Upper lobe of left lung (tissue), 6 donors: ENCODE measurements around the gene TBR1. TPM values are rescaled to one million over a fixed set of nuclear protein-coding genes. Genes with fewer than 3 reads are reported as not detected.
A peak's percentile ranks its signal among the peaks of the same experiment; 100 is the strongest.

ENCODE experiments used
- ATAC-seq, 2 donors: fragments of 200-7000 bp; cut with Tn5 transposase; one replicate each; pipeline ENCODE4 v1.9.1; 2022; ENCODE audit warnings: mild to moderate bottlenecking in 2 of 2, moderate library complexity in 2 of 2; ENCODE audit not compliant: low FRiP score in 2 of 2
- DNase-seq, 2 donors: peaks; one replicate each; pipeline ENCODE4 v3.0.0-alpha.2; 2019 to 2020
- H3K27ac ChIP-seq, 4 donors: fragments of 200-600 bp; sonication (generic); one replicate each; pipeline ENCODE4 v1.5.1; 2016 to 2019
- H3K27me3 ChIP-seq, 4 donors: fragments of 200-600 bp; sonication (generic); one replicate each; pipeline ENCODE4 v1.5.1; 2017 to 2019
- H3K36me3 ChIP-seq, 4 donors: fragments of 200-600 bp; sonication (generic); one replicate each; pipeline ENCODE4 v1.5.1; 2016 to 2019
- H3K4me1 ChIP-seq, 4 donors: fragments of 200-600 bp; sonication (generic); one replicate each; pipeline ENCODE4 v1.5.1; 2018 to 2019
- H3K4me3 ChIP-seq, 4 donors: fragments of 200-600 bp; sonication (generic); one replicate each; pipeline ENCODE4 v1.5.1; 2017 to 2019; ENCODE audit warnings: mild to moderate bottlenecking in 2 of 4, moderate library complexity in 1 of 4
- H3K9me3 ChIP-seq, 4 donors: fragments of 200-600 bp; sonication (generic); one replicate each; pipeline ENCODE4 v1.5.1; 2018 to 2019
- EP300 ChIP-seq, 4 donors: sonication (generic); formaldehyde crosslinking; IDR thresholded peaks; one replicate each; pipeline ENCODE4 v1.5.1; 2017; ENCODE audit warnings: antibody characterized with exemption in 4 of 4, control low read depth in 2 of 4
- POLR2A ChIP-seq, 4 donors: fragments of 450-650 bp; IDR thresholded peaks; one replicate each; pipeline ENCODE4 v1.5.1; 2016 to 2017; ENCODE audit warnings: antibody characterized with exemption in 4 of 4, mild to moderate bottlenecking in 2 of 4
- POLR2AphosphoS5 ChIP-seq, 2 donors: sonication (generic); formaldehyde crosslinking; IDR thresholded peaks; one replicate each; pipeline ENCODE4 v1.5.1; 2017; ENCODE audit warnings: antibody characterized with exemption in 2 of 2
- WGBS, 2 donors: methylation state at CpG; one replicate each; pipeline ENCODE4 v1.1.5; 2017 to 2018; 5-methylcytosine and 5-hydroxymethylcytosine counted together
- total RNA-seq, 6 donors: library from RNA; depleted of rRNA in 4 of 6; stranded (reverse); fragments of >200 nt in 4 of 6; gene quantifications; one replicate each; pipeline versions ENCODE4 v1.1.0 to v1.2.1, GENCODE V29; 2016 to 2021
- TF ChIP-seq, protein P1 (sequence below), 6 experiments: fragments of 450-650 bp in 4 of 6; fragments of 200-600 bp in 2 of 6; sonication (generic) in 2 of 6; IDR thresholded peaks; one replicate each; pipeline ENCODE4 v1.5.1; 2016 to 2019; ENCODE audit warnings: antibody characterized with exemption in 6 of 6
- donor health status: DM: no; HTN: no; CAD: no; lungs with moderate emphysema.
- donor health status: DM: no; HTN: yes; CAD: no; lungs with severe emphysema.

Gene TBR1
- total RNA-seq, 6 donors from 2014 or later, result not detected

DNA sequence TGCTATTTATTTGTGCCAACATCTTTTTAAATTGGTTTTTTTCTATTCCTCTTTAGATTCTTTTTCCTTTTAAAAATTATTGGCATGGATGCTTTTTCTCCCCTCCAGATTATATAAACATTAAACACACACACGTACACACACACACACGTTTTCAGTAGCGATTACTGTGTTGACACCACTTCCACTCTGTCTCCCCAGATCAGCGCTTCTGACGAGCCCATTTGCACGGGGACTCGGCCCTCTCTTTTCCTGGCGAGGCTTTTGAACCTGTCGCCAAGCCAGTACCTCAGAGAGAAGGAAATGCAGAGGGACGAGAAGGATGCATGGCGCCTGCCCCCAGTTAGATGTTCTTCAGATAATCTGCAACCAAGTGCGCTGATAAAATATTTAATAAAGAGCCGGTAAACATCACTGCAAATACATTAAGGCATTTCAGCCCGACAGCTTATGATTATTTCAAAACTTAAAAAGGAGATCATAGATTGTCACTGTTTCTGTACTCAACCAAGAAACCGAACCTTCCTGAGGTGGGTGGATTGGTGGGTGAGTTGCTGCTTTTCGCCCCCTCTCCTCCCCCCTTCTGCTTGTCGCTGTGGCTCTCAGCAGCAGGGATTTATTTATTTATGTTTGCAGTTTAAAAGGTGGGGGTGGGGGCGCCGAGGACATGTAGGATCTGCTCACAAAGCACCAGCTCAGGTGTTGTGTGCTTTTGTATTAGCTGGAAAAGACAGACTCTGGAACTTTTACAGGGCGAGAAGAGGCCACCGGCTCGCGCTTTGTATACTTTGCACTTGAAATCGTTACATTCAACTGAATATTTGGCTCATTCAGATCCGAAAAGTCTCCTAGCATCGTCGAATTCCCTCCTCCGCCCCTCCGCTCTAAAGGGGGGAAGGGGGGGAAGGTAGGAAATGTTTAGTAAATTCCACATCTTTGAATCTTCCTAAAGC, 787 bp upstream of the TBR1 start:
- Histone ChIP-seq H3K36me3 (peaks cover 0 to 4% (median 0%) of the 10 kb centered on the region in 4 donors), H3K4me1 (peaks cover 38 to 54% (median 40%) of the 10 kb centered on the region in 4 donors), H3K27ac (no peak overlapping the region), H3K27me3 (peaks cover 0 to 51% (median 25%) of the 10 kb centered on the region in 4 donors), H3K4me3 (peak overlapping the region in 3 of 4 donors; percentile 32 to 51 (median 46)), H3K9me3 (no peaks in the 10 kb centered on the region)
- WGBS, 2 donors, result 8% methylated on average over 29 of the region's 29 CpGs
- no peak for TF ChIP-seq POLR2AphosphoS5 (IDR thresholded peaks at IDR 0.05)
- TF ChIP-seq, protein P1, sequence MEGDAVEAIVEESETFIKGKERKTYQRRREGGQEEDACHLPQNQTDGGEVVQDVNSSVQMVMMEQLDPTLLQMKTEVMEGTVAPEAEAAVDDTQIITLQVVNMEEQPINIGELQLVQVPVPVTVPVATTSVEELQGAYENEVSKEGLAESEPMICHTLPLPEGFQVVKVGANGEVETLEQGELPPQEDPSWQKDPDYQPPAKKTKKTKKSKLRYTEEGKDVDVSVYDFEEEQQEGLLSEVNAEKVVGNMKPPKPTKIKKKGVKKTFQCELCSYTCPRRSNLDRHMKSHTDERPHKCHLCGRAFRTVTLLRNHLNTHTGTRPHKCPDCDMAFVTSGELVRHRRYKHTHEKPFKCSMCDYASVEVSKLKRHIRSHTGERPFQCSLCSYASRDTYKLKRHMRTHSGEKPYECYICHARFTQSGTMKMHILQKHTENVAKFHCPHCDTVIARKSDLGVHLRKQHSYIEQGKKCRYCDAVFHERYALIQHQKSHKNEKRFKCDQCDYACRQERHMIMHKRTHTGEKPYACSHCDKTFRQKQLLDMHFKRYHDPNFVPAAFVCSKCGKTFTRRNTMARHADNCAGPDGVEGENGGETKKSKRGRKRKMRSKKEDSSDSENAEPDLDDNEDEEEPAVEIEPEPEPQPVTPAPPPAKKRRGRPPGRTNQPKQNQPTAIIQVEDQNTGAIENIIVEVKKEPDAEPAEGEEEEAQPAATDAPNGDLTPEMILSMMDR (IDR thresholded peaks at IDR 0.05), result no peak
- no peak for TF ChIP-seq POLR2A (IDR thresholded peaks at IDR 0.05)
- TF ChIP-seq EP300 (IDR thresholded peaks at IDR 0.05), result no peak
- ATAC-seq (peak in 1 of 2 donors; percentile 15), DNase-seq (no peak)

DNA sequence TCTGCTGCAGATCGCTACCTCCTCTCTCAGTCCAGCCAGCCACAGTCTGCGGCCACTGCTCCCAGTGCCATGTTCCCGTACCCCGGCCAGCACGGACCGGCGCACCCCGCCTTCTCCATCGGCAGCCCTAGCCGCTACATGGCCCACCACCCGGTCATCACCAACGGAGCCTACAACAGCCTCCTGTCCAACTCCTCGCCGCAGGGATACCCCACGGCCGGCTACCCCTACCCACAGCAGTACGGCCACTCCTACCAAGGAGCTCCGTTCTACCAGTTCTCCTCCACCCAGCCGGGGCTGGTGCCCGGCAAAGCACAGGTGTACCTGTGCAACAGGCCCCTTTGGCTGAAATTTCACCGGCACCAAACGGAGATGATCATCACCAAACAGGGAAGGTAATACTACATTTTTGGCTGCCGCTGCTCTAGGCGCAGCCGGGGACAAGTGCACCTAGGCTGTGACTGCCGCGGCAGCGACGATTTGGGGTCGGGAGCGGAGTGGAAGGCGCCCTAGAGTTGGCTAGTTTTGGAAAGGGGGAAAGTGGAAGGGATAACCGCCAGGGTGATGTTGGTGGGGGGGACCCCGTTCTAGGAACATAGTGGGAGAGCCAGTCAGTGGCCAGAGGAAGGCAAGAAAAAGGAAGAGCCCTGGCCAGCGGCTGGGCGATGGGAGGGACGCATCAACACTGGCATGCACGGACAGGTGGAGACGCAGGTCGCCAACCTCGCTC, 776 bp downstream of the TBR1 start:
- DNase-seq, result peak in 1 of 2 donors; percentile 64
- peaks cover 0 to 51% (median 30%) of the 10 kb centered on the region in 4 donors for H3K27me3 ChIP-seq
- H3K36me3 ChIP-seq, result no peaks in the 10 kb centered on the region
- H3K4me3 ChIP-seq, result no peak overlapping the region
- no peaks in the 10 kb centered on the region for H3K9me3 ChIP-seq
- peak; percentile 8 to 13 for ATAC-seq
- H3K27ac ChIP-seq, result no peak overlapping the region
- 10 to 14% methylated on average over 26 to 40 of the region's 41 CpGs for WGBS, 2 donors
- TF ChIP-seq POLR2AphosphoS5 (IDR thresholded peaks at IDR 0.05) (no peak), POLR2A (IDR thresholded peaks at IDR 0.05) (no peak), EP300 (IDR thresholded peaks at IDR 0.05) (no peak)
- TF ChIP-seq, protein P1 (IDR thresholded peaks at IDR 0.05), result no peak
- peaks cover 38 to 54% (median 40%) of the 10 kb centered on the region in 4 donors for H3K4me1 ChIP-seq

GRCh38 chr2:161417438-161418274, 1.6 kb downstream of the TBR1 start:
- H3K27ac ChIP-seq, result no peak overlapping the region
- DNase-seq (no peak), ATAC-seq (no peak)
- WGBS, 2 donors, result 15 to 19% methylated on average over 21 of the region's 21 CpGs
- no peaks in the 10 kb centered on the region for H3K9me3 ChIP-seq
- H3K4me3 ChIP-seq, result no peak overlapping the region
- peaks cover 38 to 54% (median 40%) of the 10 kb centered on the region in 4 donors for H3K4me1 ChIP-seq
- H3K36me3 ChIP-seq, result no peaks in the 10 kb centered on the region
- TF ChIP-seq POLR2A (IDR thresholded peaks at IDR 0.05), result no peak
- TF ChIP-seq, protein P1 (IDR thresholded peaks at IDR 0.05), result no peak
- no peak for TF ChIP-seq POLR2AphosphoS5 (IDR thresholded peaks at IDR 0.05)
- TF ChIP-seq EP300 (IDR thresholded peaks at IDR 0.05), result no peak
- peaks cover 0 to 56% (median 30%) of the 10 kb centered on the region in 4 donors for H3K27me3 ChIP-seq

- H3K36me3 ChIP-seq, result no peaks in the 10 kb centered on the region
These were observed 2.2 kb downstream of the TBR1 start for GRCh38 chr2:161418275-161418714.

More at GRCh38 chr2:161418275-161418714, 2.2 kb downstream of the TBR1 start:
- 5 to 6% methylated on average over 14 to 15 of the region's 15 CpGs for WGBS, 2 donors
- Histone ChIP-seq H3K4me3 (no peak overlapping the region), H3K27me3 (peaks cover 0 to 62% (median 36%) of the 10 kb centered on the region in 4 donors), H3K27ac (no peak overlapping the region), H3K4me1 (peaks cover 41 to 57% (median 43%) of the 10 kb centered on the region in 4 donors), H3K9me3 (no peaks in the 10 kb centered on the region)
- TF ChIP-seq, protein P1 (IDR thresholded peaks at IDR 0.05), result no peak
- no peak for DNase-seq
- no peak for ATAC-seq
